GM12878 (cell line): ENCODE results near the gene RCAN2. TPM values are rescaled to one million over a fixed set of nuclear protein-coding genes. Genes with fewer than 3 reads are reported as not detected.

Experiments
- ATAC-seq: fragments of 200-7000 bp; cut with Tn5 transposase; 3 replicates; pipeline ENCODE4 v1.9.1; 2020; ENCODE audit warnings: mild to moderate bottlenecking, moderate library complexity
- BruUV-seq: library from RNA; stranded (reverse); fragments of 400-500 nt; replicated peaks from 2 replicates; lab custom pipeline; 2021; lab: Mats Ljungman, UMichigan
- CTCF ChIA-PET: fragments of 300-600 bp; sonication (Branson Sonifier 250); formaldehyde crosslinking; extraction: SDS; loops from one replicate; lab custom pipeline; 2021; ENCODE audit warnings: inconsistent platforms; lab: Yijun Ruan, JAX
- POLR2A ChIA-PET: fragments of 350-600 bp; formaldehyde crosslinking; extraction: SDS; loops from one replicate; lab custom pipeline; 2021; ENCODE audit warnings: inconsistent platforms; lab: Charles Lee
- RAD21 ChIA-PET: fragments of 300-600 bp; sonication (Branson Sonifier 250); formaldehyde crosslinking; loops from one replicate; lab custom pipeline; 2023; ENCODE audit warnings: antibody characterized with exemption; ENCODE audit not compliant: unreplicated experiment; lab: Charles Lee
- SMC1A ChIA-PET: fragments of 300-600 bp; sonication (Branson Sonifier 250); formaldehyde crosslinking; loops from one replicate; lab custom pipeline; 2023; ENCODE audit not compliant: unreplicated experiment, uncharacterized antibody; lab: Charles Lee
- DNase-seq: peaks from one replicate; pipeline ENCODE4 v3.0.0-alpha.2; 2011; ENCODE audit warnings: low read depth, low spot score
- FAIRE-seq: peaks from 3 replicates; lab custom pipeline; 2011; peaks lifted over from hg19 to GRCh38; lab: Jason Lieb, UNC
- H2AFZ ChIP-seq: 2 replicates; pipeline ENCODE4 v1.6.0; 2011; ENCODE audit warnings: low read depth, low read length, control low read depth; ENCODE audit not compliant: control insufficient read depth
- H3K27ac ChIP-seq: 2 replicates; pipeline ENCODE4 v1.5.1; 2011; ENCODE audit warnings: control low read depth; ENCODE audit not compliant: control insufficient read depth, insufficient read depth
- H3K27me3 ChIP-seq, 2 experiments: replicated peaks in 1 of 2; 2 replicates each; pipeline versions ENCODE4 v1.6.0 to v1.6.1; 2011; ENCODE audit warnings: low read length in 1 of 2; ENCODE audit not compliant: control insufficient read depth in 2 of 2, insufficient read depth in 2 of 2
- H3K36me3 ChIP-seq, 2 experiments: 2 replicates each; pipeline ENCODE4 v1.5.1; 2011; ENCODE audit warnings: low read length in 1 of 2; ENCODE audit not compliant: control insufficient read depth in 2 of 2, insufficient read depth in 2 of 2
- H3K4me1 ChIP-seq: 2 replicates; pipeline ENCODE4 v1.6.1; 2011; ENCODE audit warnings: mild to moderate bottlenecking, low read length, moderate library complexity, mixed read lengths; ENCODE audit not compliant: control insufficient read depth, insufficient read depth
- H3K4me2 ChIP-seq: 2 replicates; pipeline ENCODE4 v1.6.0; 2011; ENCODE audit warnings: control low read depth; ENCODE audit not compliant: control insufficient read depth, insufficient read depth
- H3K4me3 ChIP-seq: fragments of 200-600 bp; sonication (generic); 2 replicates; pipeline ENCODE4 v1.5.1; 2016
- H3K79me2 ChIP-seq: 2 replicates; pipeline ENCODE4 v1.6.0; 2011; ENCODE audit warnings: low read length; ENCODE audit not compliant: control insufficient read depth, insufficient read depth
- H3K9ac ChIP-seq: 2 replicates; pipeline ENCODE4 v1.8.0; 2011; ENCODE audit warnings: low read length, control low read depth, mixed read lengths; ENCODE audit not compliant: control insufficient read depth, insufficient read depth
- H3K9me3 ChIP-seq: replicated peaks from 3 replicates; pipeline ENCODE4 v1.5.1; 2011; ENCODE audit warnings: mild to moderate bottlenecking, low read length; ENCODE audit not compliant: control insufficient read depth, insufficient read depth
- H4K20me1 ChIP-seq: 2 replicates; pipeline ENCODE4 v1.6.0; 2011; ENCODE audit not compliant: control insufficient read depth, insufficient read depth
- ASH2L ChIP-seq: fragments of 300-600, 200-600 bp; sonication (generic); IDR thresholded peaks from 2 replicates; pipeline ENCODE4 v1.6.1; 2017; ENCODE audit warnings: low read depth, mild to moderate bottlenecking, borderline replicate concordance
- ETV6 ChIP-seq, 2 experiments: fragments of 450-650 bp in 1 of 2; IDR thresholded peaks in 1 of 2; conservative IDR thresholded peaks in 1 of 2; 2 replicates each; pipeline ENCODE4 v1.6.1; 2014; ENCODE audit warnings: antibody characterized with exemption in 1 of 2, borderline replicate concordance in 1 of 2, low read depth in 1 of 2, mild to moderate bottlenecking in 1 of 2, moderate library complexity in 1 of 2
- RBBP5 ChIP-seq: fragments of 200-600 bp; sonication (generic); conservative IDR thresholded peaks from 2 replicates; pipeline ENCODE4 v1.6.1; 2016
- RUNX3 ChIP-seq: IDR thresholded peaks from 2 replicates; pipeline ENCODE4 v1.6.1; 2012; ENCODE audit warnings: low read length, inconsistent platforms
- SMARCA5 ChIP-seq: fragments of 450-650 bp; IDR thresholded peaks from 2 replicates; pipeline ENCODE4 v1.6.1; 2017; ENCODE audit warnings: mild to moderate bottlenecking
- YY1 ChIP-seq: IDR thresholded peaks from 2 replicates; pipeline ENCODE4 v1.6.1; 2011; ENCODE audit warnings: low read depth, mild to moderate bottlenecking, low read length
- ZNF217 ChIP-seq: fragments of 450-650 bp; IDR thresholded peaks from 2 replicates; pipeline ENCODE4 v1.6.1; 2017; ENCODE audit warnings: antibody characterized with exemption, mild to moderate bottlenecking
- in situ Hi-C: fragments of 300-500 bp; cut with MboI; formaldehyde crosslinking; loops from 9 replicates; pipeline ENCODE4 v1.14.3; 2018; ENCODE audit warnings: mixed read lengths
- intact Hi-C: fragments of 100-400 bp; cut with micrococcal nuclease; formaldehyde crosslinking; loops from one replicate; pipeline ENCODE4 v1.14.2; 2022; ENCODE audit not compliant: unreplicated experiment
- polyA plus RNA-seq, 11 experiments: library from polyadenylated mRNA; depleted of rRNA in 4 of 11; unstranded in 6 of 11; stranded (reverse) in 5 of 11; fragments of >200 nt; fragmentation: Nextera tagmentation in 4 of 11; fragmentation: Illumina TruSeq in 1 of 11; extraction: Ambion mirVana in 4 of 11; extraction: Trizol in 1 of 11; gene quantifications; 1 replicate in 1 of 11; 2 replicates in 10 of 11; pipeline versions ENCODE4 v1.2.1 to v1.2.3, GENCODE V29; 2011 to 2016; ENCODE audit warnings: inconsistent platforms in 2 of 11, missing spikeins in 2 of 11, low read depth in 1 of 11
- total RNA-seq, 4 experiments: library from RNA; depleted of rRNA in 3 of 4; stranded (reverse); fragments of >200 nt in 3 of 4; fragmentation: Illumina TruSeq in 1 of 4; extraction: Trizol in 1 of 4; gene quantifications; 2 replicates each; pipeline versions ENCODE4 v1.2.1 to v1.2.3, GENCODE V29; 2013 to 2021
- TF ChIP-seq, protein P1 (sequence below): fragments of 450-650 bp; IDR thresholded peaks from 2 replicates; pipeline ENCODE4 v1.6.1; 2017; ENCODE audit warnings: mild to moderate bottlenecking, moderate library complexity
- TF ChIP-seq, protein P2 (sequence below): fragments of 450-650 bp; IDR thresholded peaks from 2 replicates; pipeline ENCODE4 v1.6.1; 2016; ENCODE audit warnings: mild to moderate bottlenecking, moderate library complexity, borderline replicate concordance

The RCAN2 gene
- total and polyA plus RNA-seq, 10 of the 15 experiments (the other 5 are each of a cell fraction or from before 2014, with no cell fraction given): 0.06 TPM; not detected in 9

DNA sequence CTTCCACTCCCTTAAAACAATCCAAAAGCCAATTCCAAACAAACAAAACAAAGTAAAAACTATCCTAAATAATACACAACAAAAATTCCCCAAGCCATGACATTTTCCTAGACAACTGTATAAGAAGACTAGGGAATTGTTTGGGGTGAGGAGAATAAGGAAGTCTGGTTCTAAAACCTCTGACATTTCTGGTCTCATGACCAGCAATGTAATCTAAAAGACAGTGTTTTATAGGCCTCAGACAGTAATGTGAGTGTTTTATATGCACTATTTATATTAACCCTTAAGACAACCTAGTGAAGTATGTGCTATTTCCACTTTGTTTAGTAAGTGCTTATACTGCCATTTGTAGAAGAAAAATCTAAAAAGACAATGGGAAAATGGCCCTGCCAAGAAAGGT is 13.0 kb upstream of the RCAN2 start:
- no peak overlapping the region for H3K4me2 ChIP-seq
- no peaks in the 10 kb centered on the region; a peak in 1 of 4 replicates for H3K27me3 ChIP-seq
- ChIA-PET SMC1A (no interaction called here), RAD21 (no interaction called here), POLR2A (no interaction called here), CTCF (no interaction called here)
- H3K9me3 ChIP-seq: no peaks in the 10 kb centered on the region
- intact Hi-C loops: no loop called here
- H3K9ac ChIP-seq: no peak overlapping the region
- H4K20me1 ChIP-seq: no peaks in the 10 kb centered on the region
- in situ Hi-C loops: no loop called here
- H2AFZ ChIP-seq: no peak overlapping the region
- FAIRE-seq (no peak), DNase-seq (no peak), ATAC-seq (no peak)
- H3K4me3 ChIP-seq: no peak overlapping the region
- TF ChIP-seq ZNF217 (no peak), ASH2L (no peak), RBBP5 (no peak), RUNX3 (no peak), ETV6 (conservative IDR thresholded peaks at IDR 0.05 in 1 of 2, IDR thresholded peaks at IDR 0.05 in 1 of 2; ENCODE audit: borderline replicate concordance in 1 of 2, low read depth in 1 of 2) (no peak), SMARCA5 (no peak), YY1 (no peak)
- TF ChIP-seq, protein P1, sequence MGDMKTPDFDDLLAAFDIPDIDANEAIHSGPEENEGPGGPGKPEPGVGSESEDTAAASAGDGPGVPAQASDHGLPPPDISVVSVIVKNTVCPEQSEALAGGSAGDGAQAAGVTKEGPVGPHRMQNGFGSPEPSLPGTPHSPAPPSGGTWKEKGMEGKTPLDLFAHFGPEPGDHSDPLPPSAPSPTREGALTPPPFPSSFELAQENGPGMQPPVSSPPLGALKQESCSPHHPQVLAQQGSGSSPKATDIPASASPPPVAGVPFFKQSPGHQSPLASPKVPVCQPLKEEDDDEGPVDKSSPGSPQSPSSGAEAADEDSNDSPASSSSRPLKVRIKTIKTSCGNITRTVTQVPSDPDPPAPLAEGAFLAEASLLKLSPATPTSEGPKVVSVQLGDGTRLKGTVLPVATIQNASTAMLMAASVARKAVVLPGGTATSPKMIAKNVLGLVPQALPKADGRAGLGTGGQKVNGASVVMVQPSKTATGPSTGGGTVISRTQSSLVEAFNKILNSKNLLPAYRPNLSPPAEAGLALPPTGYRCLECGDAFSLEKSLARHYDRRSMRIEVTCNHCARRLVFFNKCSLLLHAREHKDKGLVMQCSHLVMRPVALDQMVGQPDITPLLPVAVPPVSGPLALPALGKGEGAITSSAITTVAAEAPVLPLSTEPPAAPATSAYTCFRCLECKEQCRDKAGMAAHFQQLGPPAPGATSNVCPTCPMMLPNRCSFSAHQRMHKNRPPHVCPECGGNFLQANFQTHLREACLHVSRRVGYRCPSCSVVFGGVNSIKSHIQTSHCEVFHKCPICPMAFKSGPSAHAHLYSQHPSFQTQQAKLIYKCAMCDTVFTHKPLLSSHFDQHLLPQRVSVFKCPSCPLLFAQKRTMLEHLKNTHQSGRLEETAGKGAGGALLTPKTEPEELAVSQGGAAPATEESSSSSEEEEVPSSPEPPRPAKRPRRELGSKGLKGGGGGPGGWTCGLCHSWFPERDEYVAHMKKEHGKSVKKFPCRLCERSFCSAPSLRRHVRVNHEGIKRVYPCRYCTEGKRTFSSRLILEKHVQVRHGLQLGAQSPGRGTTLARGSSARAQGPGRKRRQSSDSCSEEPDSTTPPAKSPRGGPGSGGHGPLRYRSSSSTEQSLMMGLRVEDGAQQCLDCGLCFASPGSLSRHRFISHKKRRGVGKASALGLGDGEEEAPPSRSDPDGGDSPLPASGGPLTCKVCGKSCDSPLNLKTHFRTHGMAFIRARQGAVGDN: no peak
- TF ChIP-seq, protein P2, sequence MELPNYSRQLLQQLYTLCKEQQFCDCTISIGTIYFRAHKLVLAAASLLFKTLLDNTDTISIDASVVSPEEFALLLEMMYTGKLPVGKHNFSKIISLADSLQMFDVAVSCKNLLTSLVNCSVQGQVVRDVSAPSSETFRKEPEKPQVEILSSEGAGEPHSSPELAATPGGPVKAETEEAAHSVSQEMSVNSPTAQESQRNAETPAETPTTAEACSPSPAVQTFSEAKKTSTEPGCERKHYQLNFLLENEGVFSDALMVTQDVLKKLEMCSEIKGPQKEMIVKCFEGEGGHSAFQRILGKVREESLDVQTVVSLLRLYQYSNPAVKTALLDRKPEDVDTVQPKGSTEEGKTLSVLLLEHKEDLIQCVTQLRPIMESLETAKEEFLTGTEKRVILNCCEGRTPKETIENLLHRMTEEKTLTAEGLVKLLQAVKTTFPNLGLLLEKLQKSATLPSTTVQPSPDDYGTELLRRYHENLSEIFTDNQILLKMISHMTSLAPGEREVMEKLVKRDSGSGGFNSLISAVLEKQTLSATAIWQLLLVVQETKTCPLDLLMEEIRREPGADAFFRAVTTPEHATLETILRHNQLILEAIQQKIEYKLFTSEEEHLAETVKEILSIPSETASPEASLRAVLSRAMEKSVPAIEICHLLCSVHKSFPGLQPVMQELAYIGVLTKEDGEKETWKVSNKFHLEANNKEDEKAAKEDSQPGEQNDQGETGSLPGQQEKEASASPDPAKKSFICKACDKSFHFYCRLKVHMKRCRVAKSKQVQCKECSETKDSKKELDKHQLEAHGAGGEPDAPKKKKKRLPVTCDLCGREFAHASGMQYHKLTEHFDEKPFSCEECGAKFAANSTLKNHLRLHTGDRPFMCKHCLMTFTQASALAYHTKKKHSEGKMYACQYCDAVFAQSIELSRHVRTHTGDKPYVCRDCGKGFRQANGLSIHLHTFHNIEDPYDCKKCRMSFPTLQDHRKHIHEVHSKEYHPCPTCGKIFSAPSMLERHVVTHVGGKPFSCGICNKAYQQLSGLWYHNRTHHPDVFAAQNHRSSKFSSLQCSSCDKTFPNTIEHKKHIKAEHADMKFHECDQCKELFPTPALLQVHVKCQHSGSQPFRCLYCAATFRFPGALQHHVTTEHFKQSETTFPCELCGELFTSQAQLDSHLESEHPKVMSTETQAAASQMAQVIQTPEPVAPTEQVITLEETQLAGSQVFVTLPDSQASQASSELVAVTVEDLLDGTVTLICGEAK: no peak
- H3K79me2 ChIP-seq: no peaks in the 10 kb centered on the region
- no peaks in the 10 kb centered on the region for H3K36me3 ChIP-seq
- H3K4me1 ChIP-seq: no peaks in the 10 kb centered on the region
- no TSS peak for BruUV-seq
- no peak overlapping the region for H3K27ac ChIP-seq
